ENCODE results near the gene KDM1B.

- TF ChIP-seq EZH2 (IDR thresholded peaks at IDR 0.05; ENCODE audit: low read depth, low read length, severe bottlenecking) (no peak), POLR2A (IDR thresholded peaks at IDR 0.05; ENCODE audit: control extremely low read depth in 1 of 2, low read depth in 2 of 2, low read length in 2 of 2) (no peak)
Measured at GRCh38 chr6:18110162-18110561, 45.1 kb upstream of the KDM1B start.
